WTC11 (cell line): Measurements from ENCODE around the gene XIRP1.

ENCODE experiments used
- ETV6 ChIP-seq: sonication (generic); formaldehyde crosslinking; IDR thresholded peaks from 2 replicates; pipeline ENCODE4 v1.8.1; 2022; ENCODE audit warnings: mild to moderate bottlenecking, missing genetic modification reagents
- SMAD3 ChIP-seq: sonication (generic); formaldehyde crosslinking; IDR thresholded peaks from 2 replicates; pipeline ENCODE4 v1.8.0; 2022; ENCODE audit warnings: missing genetic modification reagents, mild to moderate bottlenecking, borderline replicate concordance
- TCF7 ChIP-seq: sonication (generic); formaldehyde crosslinking; IDR thresholded peaks from 2 replicates; pipeline ENCODE4 v1.8.0; 2022; ENCODE audit warnings: mild to moderate bottlenecking, low read depth, missing genetic modification reagents, moderate library complexity
- TF ChIP-seq, protein P1 (sequence below): fragments of 200-600 bp; IDR thresholded peaks from 2 replicates; pipeline ENCODE4 v1.8.0; 2022; ENCODE audit warnings: antibody characterized with exemption
- TF ChIP-seq, protein P2 (sequence below): sonication (generic); formaldehyde crosslinking; IDR thresholded peaks from 2 replicates; pipeline ENCODE4 v1.8.0; 2022; ENCODE audit warnings: mild to moderate bottlenecking, missing genetic modification reagents
- TF ChIP-seq, protein P3 (sequence below): fragments of 250-450 bp; sonication (Bioruptor Pico); IDR thresholded peaks from 2 replicates; pipeline ENCODE4 v1.9.0; 2021; ENCODE audit warnings: mild to moderate bottlenecking

DNA sequence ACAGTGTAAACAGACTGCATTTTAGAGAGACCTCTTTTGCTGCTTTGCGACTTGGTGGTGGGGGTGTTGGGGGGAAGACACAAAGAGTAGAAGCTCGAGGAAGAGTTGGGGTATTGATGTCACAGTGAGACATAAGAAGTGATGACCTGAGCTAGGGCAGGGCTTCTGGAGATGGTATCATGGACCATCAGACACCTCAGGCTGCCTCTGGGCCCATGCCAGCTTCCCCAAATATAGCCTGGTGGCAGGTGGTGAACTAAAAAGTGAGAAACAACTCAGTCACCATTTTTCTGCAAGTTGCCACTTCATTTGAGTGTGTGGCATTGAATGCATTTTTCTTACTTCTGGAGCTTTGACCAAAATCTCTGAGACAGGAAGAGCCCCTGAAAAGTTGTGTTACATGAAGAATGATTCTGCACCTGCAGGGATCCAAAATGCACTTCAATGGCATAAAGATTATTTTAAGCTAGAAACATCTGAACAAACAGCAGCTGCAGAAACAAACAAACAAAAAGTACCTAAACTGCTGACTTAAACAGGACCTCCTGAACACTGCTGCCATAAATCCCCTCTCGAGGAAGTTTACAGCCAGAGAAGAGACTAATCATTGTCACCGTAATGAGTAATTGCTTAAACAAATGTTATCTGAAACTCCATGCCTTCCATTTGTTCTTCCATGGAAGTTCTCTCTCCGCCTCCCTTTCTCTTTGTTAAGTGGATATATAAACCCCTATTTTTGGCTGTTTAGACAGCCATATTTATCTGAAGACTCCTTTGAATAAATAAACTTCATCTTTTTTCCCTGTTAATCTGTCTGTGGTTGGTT lies 15.2 kb upstream of the XIRP1 start:
- TF ChIP-seq ETV6 (CRISPR knock-in tag): no peak
- no peak for TF ChIP-seq SMAD3 (CRISPR knock-in tag)
- TF ChIP-seq, protein P1, sequence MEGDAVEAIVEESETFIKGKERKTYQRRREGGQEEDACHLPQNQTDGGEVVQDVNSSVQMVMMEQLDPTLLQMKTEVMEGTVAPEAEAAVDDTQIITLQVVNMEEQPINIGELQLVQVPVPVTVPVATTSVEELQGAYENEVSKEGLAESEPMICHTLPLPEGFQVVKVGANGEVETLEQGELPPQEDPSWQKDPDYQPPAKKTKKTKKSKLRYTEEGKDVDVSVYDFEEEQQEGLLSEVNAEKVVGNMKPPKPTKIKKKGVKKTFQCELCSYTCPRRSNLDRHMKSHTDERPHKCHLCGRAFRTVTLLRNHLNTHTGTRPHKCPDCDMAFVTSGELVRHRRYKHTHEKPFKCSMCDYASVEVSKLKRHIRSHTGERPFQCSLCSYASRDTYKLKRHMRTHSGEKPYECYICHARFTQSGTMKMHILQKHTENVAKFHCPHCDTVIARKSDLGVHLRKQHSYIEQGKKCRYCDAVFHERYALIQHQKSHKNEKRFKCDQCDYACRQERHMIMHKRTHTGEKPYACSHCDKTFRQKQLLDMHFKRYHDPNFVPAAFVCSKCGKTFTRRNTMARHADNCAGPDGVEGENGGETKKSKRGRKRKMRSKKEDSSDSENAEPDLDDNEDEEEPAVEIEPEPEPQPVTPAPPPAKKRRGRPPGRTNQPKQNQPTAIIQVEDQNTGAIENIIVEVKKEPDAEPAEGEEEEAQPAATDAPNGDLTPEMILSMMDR: no peak
- TF ChIP-seq, protein P2, sequence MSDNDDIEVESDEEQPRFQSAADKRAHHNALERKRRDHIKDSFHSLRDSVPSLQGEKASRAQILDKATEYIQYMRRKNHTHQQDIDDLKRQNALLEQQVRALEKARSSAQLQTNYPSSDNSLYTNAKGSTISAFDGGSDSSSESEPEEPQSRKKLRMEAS: no peak
- TF ChIP-seq, protein P3, sequence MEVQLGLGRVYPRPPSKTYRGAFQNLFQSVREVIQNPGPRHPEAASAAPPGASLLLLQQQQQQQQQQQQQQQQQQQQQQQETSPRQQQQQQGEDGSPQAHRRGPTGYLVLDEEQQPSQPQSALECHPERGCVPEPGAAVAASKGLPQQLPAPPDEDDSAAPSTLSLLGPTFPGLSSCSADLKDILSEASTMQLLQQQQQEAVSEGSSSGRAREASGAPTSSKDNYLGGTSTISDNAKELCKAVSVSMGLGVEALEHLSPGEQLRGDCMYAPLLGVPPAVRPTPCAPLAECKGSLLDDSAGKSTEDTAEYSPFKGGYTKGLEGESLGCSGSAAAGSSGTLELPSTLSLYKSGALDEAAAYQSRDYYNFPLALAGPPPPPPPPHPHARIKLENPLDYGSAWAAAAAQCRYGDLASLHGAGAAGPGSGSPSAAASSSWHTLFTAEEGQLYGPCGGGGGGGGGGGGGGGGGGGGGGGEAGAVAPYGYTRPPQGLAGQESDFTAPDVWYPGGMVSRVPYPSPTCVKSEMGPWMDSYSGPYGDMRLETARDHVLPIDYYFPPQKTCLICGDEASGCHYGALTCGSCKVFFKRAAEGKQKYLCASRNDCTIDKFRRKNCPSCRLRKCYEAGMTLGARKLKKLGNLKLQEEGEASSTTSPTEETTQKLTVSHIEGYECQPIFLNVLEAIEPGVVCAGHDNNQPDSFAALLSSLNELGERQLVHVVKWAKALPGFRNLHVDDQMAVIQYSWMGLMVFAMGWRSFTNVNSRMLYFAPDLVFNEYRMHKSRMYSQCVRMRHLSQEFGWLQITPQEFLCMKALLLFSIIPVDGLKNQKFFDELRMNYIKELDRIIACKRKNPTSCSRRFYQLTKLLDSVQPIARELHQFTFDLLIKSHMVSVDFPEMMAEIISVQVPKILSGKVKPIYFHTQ: no peak
- TF ChIP-seq TCF7 (CRISPR knock-in tag): no peak
